Panc1 (cell line): Measurements from ENCODE around the gene ZMYM4.

Experiments
- TF ChIP-seq, protein P1 (sequence below), 2 experiments: IDR thresholded peaks; 2 replicates each; pipeline ENCODE4 v1.6.1; 2011 to 2012; ENCODE audit warnings: low read depth in 2 of 2, control low read depth in 1 of 2, low read length in 1 of 2, mild to moderate bottlenecking in 1 of 2, moderate library complexity in 1 of 2; ENCODE audit not compliant: insufficient read depth in 1 of 2
- TF ChIP-seq, protein P2 (sequence below): fragments of 450-650 bp; IDR thresholded peaks from 2 replicates; pipeline ENCODE4 v1.5.1; 2017; ENCODE audit warnings: mild to moderate bottlenecking

DNA sequence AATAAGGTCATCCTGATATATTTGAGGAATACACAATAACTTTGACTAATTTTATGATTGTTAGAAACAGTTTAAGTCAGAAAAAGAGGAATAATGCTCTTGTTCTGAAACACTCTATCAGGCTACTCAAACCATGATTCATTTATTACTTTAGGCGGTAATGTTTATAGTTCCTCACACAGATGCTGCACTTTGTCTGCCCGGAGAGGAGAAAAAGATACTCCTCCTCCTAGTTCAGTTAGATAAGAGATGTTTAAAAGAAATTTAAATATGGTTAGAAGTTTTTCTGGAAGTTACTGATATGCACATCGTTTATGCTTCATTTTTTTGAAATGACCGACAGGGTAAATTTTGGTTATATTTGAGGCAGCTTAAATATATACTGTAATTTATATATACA, 103.0 kb downstream of the ZMYM4 start:
- TF ChIP-seq, protein P1, sequence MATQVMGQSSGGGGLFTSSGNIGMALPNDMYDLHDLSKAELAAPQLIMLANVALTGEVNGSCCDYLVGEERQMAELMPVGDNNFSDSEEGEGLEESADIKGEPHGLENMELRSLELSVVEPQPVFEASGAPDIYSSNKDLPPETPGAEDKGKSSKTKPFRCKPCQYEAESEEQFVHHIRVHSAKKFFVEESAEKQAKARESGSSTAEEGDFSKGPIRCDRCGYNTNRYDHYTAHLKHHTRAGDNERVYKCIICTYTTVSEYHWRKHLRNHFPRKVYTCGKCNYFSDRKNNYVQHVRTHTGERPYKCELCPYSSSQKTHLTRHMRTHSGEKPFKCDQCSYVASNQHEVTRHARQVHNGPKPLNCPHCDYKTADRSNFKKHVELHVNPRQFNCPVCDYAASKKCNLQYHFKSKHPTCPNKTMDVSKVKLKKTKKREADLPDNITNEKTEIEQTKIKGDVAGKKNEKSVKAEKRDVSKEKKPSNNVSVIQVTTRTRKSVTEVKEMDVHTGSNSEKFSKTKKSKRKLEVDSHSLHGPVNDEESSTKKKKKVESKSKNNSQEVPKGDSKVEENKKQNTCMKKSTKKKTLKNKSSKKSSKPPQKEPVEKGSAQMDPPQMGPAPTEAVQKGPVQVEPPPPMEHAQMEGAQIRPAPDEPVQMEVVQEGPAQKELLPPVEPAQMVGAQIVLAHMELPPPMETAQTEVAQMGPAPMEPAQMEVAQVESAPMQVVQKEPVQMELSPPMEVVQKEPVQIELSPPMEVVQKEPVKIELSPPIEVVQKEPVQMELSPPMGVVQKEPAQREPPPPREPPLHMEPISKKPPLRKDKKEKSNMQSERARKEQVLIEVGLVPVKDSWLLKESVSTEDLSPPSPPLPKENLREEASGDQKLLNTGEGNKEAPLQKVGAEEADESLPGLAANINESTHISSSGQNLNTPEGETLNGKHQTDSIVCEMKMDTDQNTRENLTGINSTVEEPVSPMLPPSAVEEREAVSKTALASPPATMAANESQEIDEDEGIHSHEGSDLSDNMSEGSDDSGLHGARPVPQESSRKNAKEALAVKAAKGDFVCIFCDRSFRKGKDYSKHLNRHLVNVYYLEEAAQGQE (IDR thresholded peaks at IDR 0.05; ENCODE audit: insufficient read depth in 1 of 2, low read depth in 2 of 2, low read length in 1 of 2): no peak
- TF ChIP-seq, protein P2, sequence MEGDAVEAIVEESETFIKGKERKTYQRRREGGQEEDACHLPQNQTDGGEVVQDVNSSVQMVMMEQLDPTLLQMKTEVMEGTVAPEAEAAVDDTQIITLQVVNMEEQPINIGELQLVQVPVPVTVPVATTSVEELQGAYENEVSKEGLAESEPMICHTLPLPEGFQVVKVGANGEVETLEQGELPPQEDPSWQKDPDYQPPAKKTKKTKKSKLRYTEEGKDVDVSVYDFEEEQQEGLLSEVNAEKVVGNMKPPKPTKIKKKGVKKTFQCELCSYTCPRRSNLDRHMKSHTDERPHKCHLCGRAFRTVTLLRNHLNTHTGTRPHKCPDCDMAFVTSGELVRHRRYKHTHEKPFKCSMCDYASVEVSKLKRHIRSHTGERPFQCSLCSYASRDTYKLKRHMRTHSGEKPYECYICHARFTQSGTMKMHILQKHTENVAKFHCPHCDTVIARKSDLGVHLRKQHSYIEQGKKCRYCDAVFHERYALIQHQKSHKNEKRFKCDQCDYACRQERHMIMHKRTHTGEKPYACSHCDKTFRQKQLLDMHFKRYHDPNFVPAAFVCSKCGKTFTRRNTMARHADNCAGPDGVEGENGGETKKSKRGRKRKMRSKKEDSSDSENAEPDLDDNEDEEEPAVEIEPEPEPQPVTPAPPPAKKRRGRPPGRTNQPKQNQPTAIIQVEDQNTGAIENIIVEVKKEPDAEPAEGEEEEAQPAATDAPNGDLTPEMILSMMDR: no peak
